ENCODE measurements around the gene FBXO42. TPM values are rescaled to one million over a fixed set of nuclear protein-coding genes. Genes with fewer than 3 reads are reported as not detected.

Gene FBXO42
- total and polyA plus RNA-seq, 2 of the 4 experiments (the other 2 are of a cell fraction): 12.0 to 18.8 TPM

- Histone ChIP-seq H3K4me3 (ENCODE audit: insufficient read depth, low read depth, low read length) (peak overlapping the region; percentile 35), H4K20me1 (ENCODE audit: insufficient read depth, low read length) (peaks cover 39% of the 10 kb centered on the region; the same call in 1 of the 2 replicates), H2BK20ac (ENCODE audit: low read depth, low read length) (peak overlapping the region; percentile 89), H3K27ac (ENCODE audit: insufficient read depth, low read length) (peak overlapping the region; percentile 83), H3K9me3 (ENCODE audit: control insufficient read depth, insufficient read depth, low read length) (no peaks in the 10 kb centered on the region), H3K18ac (ENCODE audit: low read depth, low read length) (peak overlapping the region; percentile 61), H2AK9ac (replicated peaks; ENCODE audit: low read depth, low read length, poor library complexity) (peak overlapping the region; percentile 99), H4K91ac (ENCODE audit: insufficient read depth, low read depth, low read length) (peak overlapping the region; percentile 96), H2AK5ac (ENCODE audit: low read depth, low read length) (peak overlapping the region; percentile 100), H3K56ac (ENCODE audit: extremely low read depth, insufficient read depth, low read length) (peak overlapping the region; percentile 86), H4K5ac (ENCODE audit: low read depth, low read length) (peak overlapping the region; percentile 99), H3K79me1 (ENCODE audit: low read depth in 1 of 2, low read length in 2 of 2) (peaks cover 0 to 34% of the 10 kb centered on the region in 2 experiments; a peak in 3 of 4 replicates), H3K4ac (ENCODE audit: low read depth, low read length) (peak overlapping the region; percentile 100), H2BK5ac (ENCODE audit: low read depth, low read length, poor library complexity, severe bottlenecking) (peak overlapping the region; percentile 92), H3K9ac (ENCODE audit: low read depth, low read length) (peak overlapping the region; percentile 86), H3K4me2 (ENCODE audit: low read depth, low read length) (peak overlapping the region; percentile 91), H3K27me3 (ENCODE audit: control insufficient read depth, insufficient read depth, low read length) (no peaks in the 10 kb centered on the region), H2BK120ac (ENCODE audit: low read depth, low read length) (peak overlapping the region; percentile 95), H3K9me1 (ENCODE audit: insufficient read depth, low read length) (peaks cover 14% of the 10 kb centered on the region), H3K23ac (ENCODE audit: low read depth, low read length) (peak overlapping the region; percentile 100), H3K36me3 (ENCODE audit: control insufficient read depth, insufficient read depth, low read length) (no peaks in the 10 kb centered on the region), H2BK15ac (ENCODE audit: low read depth, low read length) (peak overlapping the region; percentile 87), H3K4me1 (ENCODE audit: control insufficient read depth, insufficient read depth, low read length) (peaks cover 9% of the 10 kb centered on the region), H4K8ac (ENCODE audit: low read depth in 2 of 2, low read length in 2 of 2) (peak overlapping the region; percentile 100), H3K14ac (replicated peaks; ENCODE audit: low read depth, low read length) (peak overlapping the region; percentile 100), H2AFZ (replicated peaks; ENCODE audit: low read length, poor library complexity) (peak overlapping the region; percentile 100)
- no TSS peak for BruUV-seq (replicated peaks)
- no CpG with 5 or more reads among the region's 11 CpGs for WGBS, 2 experiments (ENCODE audit: extremely low coverage in 2 of 2, insufficient read length in 1 of 2)
- no peak for ATAC-seq (ENCODE audit: low read depth)
- TF ChIP-seq RAD21 (IDR thresholded peaks at IDR 0.05; ENCODE audit: low read length): no peak
- no peak for TF ChIP-seq CTCF (conservative IDR thresholded peaks at IDR 0.05; ENCODE audit: low read depth, low read length)
- TF ChIP-seq NFE2L2 (IDR thresholded peaks at IDR 0.05; ENCODE audit: low read depth, low read length): no peak
- no peak for TF ChIP-seq ELK1 (IDR thresholded peaks at IDR 0.05; ENCODE audit: borderline replicate concordance, low read depth, low read length)
- TF ChIP-seq SMC3 (IDR thresholded peaks at IDR 0.05; ENCODE audit: low read depth, low read length): no peak
- no peak for TF ChIP-seq CHD1 (IDR thresholded peaks at IDR 0.05; ENCODE audit: low read depth, low read length)
- no peak for TF ChIP-seq RFX5 (IDR thresholded peaks at IDR 0.05; ENCODE audit: low read depth, low read length)
- DNase-seq: no peak
- ChIA-PET POLR2A (ENCODE audit: unreplicated experiment) (interaction anchor here (0.7 kb wide), 1 partner anchor 109 kb away, joined by 7 read pairs; no protein-coding TSS in a partner anchor), CTCF (interaction anchor here (0.5 to 1.7 kb wide), 2 partner anchors 10 to 62 kb away, joined by 5 to 7 read pairs; no protein-coding TSS in a partner anchor)
- dilution Hi-C loops (cut with HindIII; ENCODE audit: low sequenced_read_pairs, unreplicated experiment): no loop called here
- intact Hi-C loops (cut with micrococcal nuclease): loop anchor here (10.0 kb wide), 1 partner anchor 88 kb away; no protein-coding TSS in a partner anchor
- in situ Hi-C loops (cut with MboI; ENCODE audit: low sequenced_read_pairs): no loop called here
Observed at GRCh38 chr1:16352842-16353535, 709 bp upstream of the FBXO42 start.

Data from IMR-90 (cell line).